CD4-positive, alpha-beta T cell treated with Interleukin-21 for 1 hour (primary cell): Measurements from ENCODE around the gene INKA2.
"Not testable (repeated sequence)": the region's sequence is repeated elsewhere in the genome, so short reads cannot be mapped to it uniquely, and the experiment has no call there.

Experiments used
- DNase-seq: peaks from one replicate; pipeline ENCODE4 v3.0.0-alpha.2; 2020

The INKA2 gene

DNA sequence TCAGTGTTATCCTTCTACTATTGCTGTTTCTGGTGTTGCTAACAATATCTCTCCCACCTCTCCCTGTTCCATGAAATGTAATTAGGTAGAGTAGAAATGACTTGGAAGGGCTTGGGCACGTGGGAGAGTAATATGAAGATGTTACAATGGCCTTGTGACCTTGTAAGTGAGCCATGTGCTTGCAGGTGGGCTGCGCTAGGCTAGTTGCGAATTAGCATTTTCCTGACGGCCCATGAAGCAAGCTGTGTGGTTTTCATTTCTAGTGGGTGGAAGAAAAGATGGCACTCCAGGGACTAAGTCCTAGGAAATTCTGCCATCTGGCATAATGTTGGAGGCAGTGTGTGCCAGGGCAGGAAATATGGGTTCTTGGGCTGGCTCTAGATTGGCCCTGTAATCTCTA is 8.8 kb upstream of the INKA2 start:
- DNase-seq: no peak

DNA sequence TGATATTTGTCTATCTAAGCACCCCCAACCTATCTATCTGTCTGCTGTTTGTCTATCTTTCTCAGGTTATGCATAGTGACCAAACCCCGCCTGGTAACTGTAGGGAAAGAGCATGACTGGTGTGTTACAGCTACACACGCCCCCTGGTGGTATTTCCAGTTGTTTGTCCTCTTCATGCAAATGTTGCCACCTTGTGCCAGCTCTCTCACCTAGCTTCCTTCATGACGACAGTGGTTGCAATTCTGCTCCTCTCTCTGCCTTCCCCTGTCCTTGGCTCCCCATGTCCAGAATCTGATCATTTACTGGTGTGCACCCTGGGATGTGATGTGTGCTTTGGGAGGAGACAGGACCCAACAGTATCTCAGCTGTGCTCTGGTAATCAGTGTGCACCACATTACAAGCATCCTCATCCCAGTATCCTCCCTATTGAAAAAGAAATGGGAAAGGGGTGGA is 8.1 kb upstream of the INKA2 start:
- DNase-seq: peak; percentile 76

DNA sequence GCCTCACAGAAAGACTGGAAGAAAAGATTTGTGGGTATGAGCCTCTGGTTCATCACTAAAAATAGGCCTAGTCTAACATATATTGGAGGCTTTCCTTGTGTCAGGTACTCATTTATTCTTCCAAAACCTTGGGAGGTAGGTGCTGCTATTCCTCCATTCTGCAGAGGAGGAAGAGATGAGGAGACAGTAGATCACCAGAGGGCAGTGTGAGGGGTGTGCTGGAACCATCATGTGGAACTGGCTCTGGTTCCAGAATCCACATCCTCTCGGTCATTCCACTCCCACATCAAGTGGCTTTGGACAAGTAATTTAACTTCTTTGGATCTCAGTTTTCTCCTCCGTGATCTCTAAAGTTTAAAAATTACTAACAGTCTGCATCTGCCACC is 7.4 kb upstream of the INKA2 start:
- no peak for DNase-seq

DNA sequence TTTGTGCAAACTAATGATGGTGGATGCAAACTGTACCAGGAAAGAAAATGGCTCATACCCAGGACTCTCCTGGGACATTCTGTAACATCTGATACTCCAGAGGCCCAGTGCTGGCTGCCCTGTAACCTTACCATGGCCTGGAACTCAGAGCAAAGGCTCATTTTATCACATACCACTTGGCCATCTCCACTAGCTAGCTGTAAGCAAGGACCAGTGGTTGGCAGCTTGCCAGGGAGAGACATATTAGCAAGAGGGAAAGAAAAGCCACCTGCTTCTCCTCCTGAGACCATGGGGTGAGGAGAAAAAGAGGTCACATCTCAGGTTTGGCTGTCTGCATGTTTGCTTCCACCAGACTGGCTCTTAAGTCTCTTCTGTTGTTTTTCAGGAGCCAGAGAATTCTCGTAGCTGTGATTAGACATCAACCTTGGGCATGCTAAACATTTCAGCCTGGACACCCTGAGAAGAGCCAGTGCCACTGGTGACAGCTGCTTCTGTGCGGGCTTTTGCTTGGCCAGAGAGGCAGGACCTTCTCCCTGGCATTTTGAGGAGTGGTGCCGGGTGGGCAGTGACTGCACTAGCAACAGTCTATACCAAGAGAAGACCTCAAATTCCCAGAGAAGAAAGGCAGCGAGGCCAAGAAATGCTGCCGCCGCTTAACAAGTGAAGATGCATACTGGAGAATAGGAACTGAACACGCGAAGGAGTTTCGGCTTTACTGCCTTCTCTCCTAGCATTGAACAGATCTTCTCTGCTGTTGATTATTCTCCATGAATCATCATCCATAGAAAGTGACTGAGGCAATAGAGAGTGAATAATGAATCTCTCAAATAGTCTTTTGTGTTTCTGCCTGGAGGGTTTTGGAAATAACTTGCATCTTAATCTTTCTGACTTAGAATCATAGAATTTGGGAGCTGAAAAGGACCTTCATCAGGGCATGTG is 6.7 kb upstream of the INKA2 start:
- DNase-seq: no peak

DNA sequence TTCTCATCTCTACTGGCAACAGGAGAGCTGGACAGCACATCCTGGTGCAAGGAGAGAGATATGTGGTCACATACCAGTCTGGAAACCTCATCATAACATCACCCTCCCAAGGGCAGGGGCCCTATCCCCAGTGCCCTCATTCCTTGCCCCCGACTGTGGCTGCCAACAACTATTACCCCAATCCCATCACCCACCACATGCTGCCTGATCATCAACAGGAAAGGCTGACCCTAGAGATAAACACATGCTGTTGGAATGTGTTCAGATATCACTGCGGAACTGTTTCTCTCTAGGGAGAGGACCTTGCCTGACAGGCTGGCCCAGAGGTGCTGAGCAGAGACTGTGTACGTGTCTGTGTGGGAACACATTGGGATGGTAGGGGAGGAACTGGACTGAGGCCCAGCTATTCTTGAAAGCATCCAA is 4.5 kb upstream of the INKA2 start:
- no peak for DNase-seq

DNA sequence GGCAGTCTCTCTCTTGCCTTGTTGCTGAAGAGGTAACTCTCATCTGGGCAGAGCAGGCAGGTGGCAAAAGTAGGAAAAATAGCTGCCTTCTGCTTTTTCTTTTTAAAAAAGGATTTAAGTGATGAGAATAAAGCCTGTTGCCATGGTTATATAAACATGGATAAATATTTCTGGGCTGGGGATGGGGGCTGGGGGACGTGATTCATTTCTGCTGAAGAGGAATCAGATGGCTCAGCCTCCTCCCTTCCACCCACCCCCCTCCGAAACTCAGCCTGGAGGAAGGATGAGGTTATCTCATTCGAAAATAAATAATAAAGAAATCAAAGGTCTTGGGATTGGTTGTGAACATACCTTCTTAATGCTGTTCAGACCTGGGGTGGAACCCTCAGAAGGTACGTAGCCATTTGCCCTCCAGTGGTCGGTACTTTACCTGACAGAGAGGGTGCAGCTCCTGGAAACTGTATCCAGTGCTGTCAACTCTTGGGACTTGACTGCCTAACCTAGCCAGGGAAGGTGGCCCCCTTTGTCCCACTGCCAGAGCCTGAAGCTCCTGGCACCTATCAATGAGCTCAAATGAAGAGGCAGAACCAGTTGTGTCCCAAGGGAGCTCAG is 3.8 kb upstream of the INKA2 start:
- no peak for DNase-seq

DNA sequence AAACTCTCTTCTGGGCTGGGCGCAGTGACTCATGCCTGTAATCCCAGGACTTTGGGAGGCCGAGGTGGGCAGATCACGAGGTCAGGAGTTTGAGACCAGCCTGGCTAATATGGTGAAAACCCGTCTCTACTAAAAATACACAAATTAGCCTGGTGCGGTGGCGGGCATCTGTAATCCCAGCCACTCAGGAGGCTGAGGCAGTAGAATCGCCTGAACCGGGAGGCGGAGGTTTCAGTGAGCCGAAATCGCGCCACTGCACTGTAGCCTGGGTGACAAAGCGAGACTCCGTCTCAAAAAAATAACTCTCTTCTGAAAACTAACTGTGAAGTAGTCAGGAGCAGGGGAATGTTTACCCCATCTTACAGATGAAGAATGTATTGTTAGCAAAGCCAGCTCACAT is 3.1 kb upstream of the INKA2 start:
- not testable (repeated sequence) for DNase-seq

DNA sequence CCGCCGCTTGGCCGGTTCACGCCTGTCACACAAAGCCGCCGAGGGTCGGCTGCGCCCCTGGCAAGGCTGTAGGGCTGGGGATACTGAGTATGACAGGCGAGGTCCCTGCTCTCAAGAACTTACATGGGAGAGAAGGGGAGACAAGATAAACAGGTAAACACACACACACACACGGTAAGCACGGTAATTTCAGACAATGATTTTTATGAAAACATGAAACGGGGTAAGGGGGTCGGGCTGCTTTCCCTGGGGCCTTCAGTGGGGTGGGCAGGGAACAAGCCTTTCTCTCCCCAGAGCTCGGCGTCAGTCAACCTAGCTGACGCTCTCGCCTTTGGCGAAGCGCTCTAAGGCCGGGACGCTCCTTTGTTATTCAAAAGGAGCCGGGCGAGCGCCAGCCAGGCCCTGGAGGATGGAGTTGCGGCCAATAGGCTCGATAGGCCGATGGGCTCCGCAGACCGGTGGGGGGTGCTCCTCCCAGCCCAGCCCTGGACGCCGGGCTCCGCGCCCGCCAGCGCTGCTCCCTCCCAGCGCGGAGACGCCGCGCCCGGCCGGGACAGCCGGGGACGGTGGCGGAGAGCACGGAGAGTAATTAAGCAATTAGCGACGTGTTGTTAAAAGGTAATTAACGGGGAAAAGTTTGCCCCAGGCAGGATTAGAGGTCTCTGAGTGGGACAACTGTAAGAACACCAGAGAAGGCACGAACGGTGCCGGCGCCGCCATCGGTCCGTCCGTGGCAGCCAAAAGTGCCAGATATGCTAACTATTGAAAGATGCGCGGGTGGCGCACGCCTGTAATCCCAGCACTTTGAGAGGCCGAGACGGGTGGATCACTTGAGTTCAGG is 950 bp upstream of the INKA2 start:
- DNase-seq: no peak

DNA sequence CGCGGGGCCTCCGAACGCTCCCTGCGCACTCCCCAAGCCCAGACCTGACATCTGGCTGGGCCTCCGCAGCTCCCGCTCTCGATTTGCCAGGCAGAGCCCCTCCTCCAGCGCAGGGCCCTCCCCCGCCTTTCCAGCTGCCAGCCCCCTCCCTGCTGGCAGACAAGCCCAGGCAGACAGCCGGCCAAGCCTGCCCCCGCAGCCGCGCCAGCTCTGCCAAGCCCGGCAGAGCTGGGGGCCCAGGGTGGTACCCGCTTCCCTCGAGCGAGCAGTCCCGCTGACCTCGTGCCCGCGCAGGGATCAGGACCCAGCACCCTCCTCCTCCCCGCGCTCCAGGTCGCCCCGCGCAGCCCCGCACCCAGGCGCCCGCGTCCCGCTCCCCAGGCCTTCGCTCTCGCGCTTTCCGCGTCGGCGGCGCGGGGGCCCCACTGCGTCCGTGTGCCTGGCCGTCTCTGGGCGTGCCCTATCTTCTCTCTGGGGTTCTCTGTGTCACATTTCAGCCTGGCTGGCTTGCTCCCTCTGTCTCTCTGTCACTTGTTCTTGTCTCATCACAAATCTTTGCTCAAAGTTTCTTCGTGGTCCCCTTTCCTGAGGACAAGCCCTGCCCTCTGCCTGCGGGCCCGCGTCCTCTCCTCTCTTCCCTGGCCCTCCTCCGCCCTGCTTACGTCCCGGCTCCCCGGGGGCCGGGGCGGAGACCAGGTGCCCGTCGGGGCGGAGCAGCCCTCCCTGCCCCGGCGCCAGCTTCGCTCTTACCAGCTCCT is 580 bp downstream of the INKA2 start:
- peak; percentile 58 for DNase-seq

DNA sequence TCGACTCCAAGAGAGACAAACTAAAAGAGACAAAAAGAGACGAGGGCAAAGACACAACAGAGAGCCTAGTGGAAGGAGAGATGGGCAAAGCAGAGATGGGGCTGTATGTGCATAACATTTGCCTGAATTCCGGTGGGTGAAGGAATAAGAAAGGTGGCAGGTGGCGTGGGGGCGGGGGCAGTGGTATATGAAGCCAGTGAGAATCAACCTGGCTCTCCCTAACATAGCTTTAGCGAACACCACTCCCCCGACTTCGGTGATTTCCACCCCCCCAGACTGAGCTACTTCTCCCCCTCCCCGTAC is 1.1 kb downstream of the INKA2 start:
- no peak for DNase-seq

DNA sequence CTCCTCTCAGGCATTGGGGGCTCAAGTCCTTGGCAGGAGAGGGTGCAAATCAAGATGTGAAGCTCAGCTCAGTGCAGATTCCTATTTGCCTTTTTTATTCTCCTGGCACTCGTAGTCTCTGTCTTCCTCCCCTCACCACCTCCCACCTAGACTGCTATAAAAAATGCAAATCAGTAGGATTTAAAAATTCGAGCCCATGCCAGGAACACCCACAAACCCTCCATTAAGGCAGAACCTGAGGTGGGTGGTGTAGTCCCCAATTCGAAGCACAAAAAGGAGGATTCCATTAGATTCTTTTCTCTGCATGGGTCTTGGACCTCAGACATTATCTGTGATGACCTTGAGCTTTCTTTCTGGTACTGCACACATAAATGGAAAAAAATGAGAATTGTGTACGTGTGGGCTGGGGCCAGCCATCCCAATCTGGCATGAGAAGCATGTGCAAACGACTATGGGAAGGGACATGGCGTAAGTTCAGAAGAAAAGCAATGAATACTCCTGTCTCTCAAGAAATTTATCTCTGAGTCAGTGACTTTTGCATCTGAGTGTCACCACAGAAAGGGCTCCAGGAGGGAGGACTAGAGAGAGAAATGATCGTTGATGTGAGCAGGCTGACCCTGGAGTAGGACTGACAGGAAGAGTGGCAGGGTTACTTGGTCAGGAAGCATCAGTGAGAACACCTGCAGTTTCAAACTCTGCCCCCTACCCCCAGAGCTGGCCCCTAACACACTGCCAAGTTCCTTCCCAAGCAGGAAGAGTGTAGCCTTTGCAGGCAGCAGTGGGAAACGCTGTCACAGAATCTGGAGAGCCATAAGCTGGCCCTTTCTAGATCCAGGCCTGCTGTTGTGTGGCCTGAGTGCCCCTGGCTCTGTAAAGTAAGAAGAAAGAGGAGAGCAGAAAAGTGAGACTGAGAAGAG is 1.7 kb downstream of the INKA2 start:
- DNase-seq: no peak

DNA sequence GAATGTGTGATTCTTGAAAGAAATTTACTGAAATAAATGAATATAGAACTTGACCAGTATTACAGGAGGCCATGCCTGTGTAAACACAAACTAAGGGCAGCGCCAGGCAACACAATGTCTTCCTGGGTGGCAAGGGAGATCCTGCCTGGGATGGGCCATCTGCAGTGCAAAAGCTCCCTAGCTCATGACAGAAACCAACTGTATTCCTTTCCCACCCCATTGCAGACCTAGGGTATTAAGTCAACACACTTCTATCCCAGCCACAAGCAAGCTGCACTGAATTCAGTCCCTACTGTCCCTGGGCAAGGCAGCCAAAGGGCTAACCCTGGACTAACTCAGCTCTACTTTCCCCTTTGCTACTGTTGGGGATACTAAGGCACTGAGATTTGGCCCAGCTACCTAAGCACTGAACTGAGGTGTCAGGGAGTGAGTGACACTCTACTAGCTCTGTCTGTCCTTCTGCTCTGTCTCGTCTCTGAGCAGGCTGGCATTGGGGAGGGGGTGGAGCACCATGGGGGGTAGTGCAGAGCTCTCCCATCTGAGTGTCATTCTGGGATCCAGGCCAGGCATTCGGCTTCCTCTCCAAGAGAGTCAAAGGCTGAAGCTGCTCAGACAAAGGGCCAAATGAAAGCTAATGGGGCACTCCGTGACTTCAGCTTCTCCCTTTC is 2.5 kb downstream of the INKA2 start:
- no peak for DNase-seq

DNA sequence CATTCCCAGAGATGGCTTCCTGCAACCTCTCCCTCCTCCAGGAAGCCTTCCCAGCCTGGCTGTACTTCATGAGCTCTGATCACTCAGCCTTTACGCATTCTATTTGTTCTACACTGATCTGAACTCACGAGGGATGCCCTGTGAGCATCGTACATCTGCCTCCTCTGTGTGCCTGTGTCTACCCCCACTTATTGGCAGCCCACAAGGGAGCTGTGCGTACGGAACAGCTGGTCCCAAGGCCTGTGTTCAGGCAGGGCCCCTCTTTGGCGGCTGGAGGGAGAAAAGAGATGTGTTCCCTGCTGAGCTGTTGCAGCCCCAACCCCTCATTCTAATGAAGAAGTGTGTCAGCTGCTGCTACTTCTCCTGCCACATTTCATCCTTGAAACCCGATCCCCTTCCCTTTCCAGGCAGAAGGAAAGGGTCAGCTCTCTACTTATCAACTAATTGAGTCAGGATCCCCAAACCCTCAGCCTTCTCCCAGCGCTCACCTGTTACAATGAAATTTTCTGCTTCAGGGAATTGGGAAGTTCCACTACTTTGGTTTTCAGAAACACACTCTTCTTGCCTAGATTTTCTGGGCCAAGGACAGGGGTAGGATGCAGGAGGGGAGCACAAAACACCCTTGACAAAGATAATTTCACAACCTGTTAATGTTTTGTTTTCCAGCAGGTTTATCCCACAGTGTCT is 3.2 kb downstream of the INKA2 start:
- no peak for DNase-seq

DNA sequence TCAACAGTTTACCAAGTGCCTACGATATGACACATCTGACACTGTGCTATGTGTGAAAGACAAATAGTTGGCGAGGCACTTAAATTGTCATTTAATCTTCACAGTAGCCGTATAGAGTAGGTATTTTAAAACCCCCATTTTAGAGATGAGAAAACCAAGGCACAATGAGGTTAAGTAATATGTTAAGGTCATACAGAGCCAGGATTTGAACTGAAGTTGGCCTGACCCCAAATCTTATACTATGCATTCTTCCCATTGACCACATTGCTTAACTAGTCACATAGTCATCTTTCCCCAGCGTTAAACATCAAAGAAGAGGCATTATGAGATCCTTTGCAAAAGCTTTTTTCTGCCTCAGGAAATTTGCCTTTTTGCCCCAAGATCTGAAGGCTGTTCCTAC is 3.9 kb downstream of the INKA2 start:
- no peak for DNase-seq

DNA sequence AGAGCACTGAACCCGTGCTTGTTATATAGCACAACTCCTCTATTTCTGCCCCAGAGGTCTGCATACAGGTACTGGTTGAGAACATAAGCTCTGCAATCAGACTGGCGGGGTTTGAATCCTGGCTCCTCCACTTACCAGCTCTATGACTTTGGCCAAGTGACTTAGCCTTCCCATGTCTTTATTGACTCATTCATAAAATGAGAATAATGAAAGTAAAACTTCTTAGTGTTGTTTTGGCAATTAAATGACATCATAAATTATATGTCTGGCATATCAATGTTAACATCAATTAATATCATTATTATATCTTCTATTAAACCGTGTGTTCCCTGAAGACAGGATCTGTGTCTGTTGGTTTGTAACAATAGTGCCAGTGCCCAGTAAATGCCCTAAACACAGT is 4.3 kb downstream of the INKA2 start:
- no peak for DNase-seq

DNA sequence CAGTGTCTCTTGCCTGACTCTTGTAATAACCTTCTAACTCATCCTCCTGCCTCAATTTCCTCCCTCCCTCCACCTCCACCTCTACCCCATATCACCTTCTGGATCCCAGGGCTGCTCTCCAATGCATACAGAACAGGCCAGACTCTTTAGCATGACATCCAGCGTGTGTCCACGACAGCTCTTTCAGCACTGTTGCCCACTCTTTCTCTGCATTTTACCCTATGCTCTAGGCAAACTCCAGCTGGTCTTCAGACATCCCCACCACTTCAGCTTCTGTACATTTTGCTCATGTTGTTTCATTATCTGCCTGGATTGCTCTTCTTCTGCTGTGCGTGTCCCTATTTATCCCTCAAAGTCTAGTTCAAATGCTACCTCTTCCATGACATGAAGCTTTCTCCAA is 4.8 kb downstream of the INKA2 start:
- DNase-seq: no peak

DNA sequence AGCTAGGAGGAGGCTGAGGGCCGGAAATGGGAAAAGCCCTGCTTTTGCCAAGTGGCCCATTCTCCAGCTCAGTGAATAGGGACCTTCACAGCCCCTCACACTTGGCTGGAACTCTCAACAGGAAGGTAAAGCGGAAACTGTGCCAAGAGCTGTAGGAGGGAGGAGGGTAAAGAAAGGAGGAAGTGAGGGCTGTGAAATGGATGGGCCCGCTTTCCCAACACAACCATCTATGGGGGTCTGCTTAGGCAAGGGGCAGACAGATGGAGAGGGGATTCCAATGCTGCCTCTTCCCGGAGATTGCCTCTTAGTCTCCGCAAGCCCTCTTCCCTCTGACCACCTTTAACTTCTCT is 5.2 kb downstream of the INKA2 start:
- DNase-seq: no peak

DNA sequence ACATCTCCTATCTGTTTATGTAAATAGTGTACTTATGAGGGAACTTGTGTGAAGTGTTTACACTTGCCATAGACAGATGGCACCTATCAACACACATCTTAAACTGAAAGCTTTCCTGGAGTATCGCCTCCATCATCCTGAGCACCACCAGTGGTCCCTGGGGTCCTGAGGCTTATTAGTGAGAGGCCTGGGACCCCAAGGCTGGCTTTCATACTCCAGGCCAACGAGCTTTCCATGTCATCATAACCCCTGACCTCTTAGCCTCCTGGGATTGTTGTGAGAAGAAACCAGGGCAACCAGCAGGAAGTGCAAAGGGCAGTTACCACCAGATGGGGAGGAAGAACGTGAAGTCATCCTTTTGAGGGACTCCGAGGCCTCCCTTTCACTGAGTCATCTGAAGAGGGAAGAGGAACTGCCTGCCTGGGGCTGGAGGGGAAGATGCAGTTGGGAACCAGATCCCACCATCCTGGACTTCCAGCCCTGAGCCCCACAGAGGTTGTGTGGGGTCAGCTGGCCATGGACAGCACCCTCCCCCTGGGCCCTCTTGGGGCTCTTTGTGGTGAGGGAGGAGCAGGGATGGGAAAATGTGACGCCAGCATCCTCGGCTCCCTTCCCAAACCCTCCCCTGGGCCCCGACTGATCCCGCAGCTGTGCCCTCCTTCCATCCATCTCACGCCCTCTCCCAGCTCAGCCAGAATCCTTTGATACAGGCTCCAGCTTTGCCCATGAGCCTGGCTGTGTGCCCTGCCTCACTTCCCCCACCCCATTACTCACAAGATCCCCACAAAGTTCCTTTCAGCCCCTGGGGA is 5.8 kb downstream of the INKA2 start:
- peak; percentile 40 for DNase-seq

DNA sequence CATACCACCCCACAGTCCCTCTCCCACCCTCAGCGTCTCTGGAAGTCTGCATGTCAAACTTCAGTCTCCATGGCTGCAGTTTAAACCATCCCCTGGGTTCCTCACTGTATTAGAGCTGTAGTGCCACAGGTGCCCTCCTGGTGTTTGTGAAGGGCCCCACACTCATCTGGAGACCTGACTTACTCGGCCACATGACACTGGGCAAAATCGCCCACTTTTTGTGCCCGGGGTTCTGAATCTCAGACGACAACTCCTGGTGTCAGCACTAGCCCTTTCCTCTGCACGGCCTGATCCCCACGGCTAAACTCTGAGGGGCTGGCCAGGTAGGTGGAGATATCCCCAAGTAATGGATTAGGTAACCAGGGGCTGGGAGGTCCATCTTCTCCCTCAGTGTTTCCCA is 6.5 kb downstream of the INKA2 start:
- no peak for DNase-seq

DNA sequence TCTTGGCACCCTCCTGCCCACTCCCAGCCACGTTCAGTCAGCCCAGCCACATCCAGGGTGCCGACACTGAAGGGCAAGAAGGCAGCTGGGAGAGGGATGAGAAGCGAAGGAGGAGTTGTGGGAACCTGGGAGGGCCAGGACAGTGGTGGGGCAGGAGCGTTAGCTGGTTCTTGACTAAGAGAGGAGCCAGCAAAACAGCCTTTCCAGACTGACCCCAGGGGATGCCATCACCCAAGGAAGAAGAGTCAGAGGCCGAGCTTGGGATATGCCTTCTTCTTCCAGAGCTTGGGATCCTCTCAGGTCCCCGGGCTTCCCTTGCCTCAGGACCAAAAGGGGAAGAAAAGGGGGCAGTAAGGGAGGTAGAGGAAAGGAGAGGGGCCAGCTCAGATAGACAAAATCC is 7.2 kb downstream of the INKA2 start:
- no peak for DNase-seq
